Smooth muscle cell of bladder (primary cell): ENCODE results near the gene PRR7. TPM values are rescaled to one million over a fixed set of nuclear protein-coding genes. Genes with fewer than 3 reads are reported as not detected.

Source experiments
- total RNA-seq: library from RNA; depleted of rRNA; stranded (reverse); fragments of >200 nt; gene quantifications from 2 replicates; pipeline ENCODE4 v1.2.3, GENCODE V29; 2014

PRR7 gene, protein sequence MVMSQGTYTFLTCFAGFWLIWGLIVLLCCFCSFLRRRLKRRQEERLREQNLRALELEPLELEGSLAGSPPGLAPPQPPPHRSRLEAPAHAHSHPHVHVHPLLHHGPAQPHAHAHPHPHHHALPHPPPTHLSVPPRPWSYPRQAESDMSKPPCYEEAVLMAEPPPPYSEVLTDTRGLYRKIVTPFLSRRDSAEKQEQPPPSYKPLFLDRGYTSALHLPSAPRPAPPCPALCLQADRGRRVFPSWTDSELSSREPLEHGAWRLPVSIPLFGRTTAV
- 2.7 and 3.0 TPM in 2 replicates for total RNA-seq

GRCh38 chr5:177446200-177447065, at the start of gene PRR7:
TSS of gene PRR7 (plus strand) at chr5:177446814. CDS start at chr5:177455068, 8,254 bp downstream.

DNA sequence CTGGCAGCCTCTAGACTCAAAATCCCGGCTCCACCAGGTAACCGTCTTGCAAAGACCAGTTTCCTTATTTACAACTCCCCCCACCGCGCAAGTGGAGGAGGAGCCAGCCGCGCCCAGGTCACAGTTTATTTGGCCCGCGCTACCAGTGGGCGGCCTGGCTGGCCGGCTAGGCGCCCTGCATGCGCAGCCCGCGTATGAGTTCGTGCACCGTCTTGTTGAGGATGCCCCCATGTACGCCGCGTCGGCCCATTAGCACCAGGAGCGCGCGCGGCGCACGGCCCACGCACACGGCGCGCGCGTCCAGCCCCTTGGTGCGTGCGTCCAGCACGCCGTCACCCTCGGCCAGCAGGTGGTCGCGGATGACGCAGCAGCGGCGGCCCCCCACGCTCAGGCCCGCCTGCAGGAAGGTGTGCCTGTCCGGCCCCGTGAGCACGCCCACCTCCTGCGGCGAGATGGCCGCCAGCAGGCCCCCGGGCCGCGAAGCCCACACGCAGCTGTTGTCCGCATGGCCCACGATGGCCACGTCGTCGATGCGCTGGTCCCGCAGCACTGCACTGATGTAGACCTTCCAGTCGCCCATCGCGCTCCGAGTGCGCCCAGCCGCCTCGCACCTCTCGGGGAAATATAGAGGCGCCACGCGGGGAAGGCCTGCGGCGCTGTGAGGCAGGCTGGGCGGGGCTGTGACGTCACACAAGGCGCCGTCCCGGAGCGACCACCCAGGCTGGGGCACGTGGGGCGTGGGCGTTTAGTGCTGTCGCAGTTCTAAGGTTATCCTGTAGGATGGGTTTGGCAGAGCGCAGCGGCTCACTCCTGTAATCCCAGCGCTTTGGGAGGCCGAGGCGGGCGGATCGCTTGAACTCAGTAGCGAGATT, 46.4 kb upstream of the PRR7 start, which contains the start of gene PFN3:
Gene PFN3, minus strand, starts transcription at position 665 of the 872 bp plus-strand sequence. Its CDS starts 85 bp downstream, at position 580.

DNA sequence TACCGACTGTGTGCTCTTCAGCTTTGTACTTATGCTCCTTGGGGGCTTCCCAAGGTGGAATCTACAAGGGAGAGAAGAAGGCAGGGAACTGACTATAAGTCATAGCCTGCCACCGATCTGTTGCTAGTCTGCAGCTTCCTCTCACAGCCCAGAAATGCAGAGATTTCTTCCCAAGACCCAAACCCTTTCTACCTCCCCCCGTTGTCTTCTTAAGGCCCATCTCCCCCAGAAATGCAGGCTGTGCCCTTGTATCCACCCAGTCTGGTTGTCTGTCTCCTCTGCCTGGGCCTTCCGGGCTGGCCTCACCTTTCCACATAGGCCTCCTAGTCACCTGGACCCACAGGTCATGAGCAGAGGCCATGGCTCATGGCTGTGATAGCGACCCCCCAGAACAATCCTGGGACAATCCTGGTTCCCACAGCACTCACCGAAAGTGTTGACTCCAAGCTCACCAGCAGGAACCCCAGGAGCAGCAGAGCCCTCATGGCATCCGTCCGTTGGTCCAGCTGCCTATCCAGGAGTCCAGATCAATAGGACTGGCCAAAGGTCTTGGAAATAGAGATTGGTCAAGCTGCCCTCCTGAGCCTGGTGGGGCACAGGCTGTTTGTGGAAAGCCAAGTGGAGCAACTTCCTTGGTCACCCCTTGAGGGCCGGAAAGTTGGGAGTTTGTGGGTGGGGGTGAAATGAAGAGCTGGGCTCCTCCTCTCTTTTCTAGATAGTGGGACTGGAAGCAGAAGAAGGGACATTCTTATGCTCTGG, 37.4 kb upstream of the PRR7 start, which contains the start of gene F12:
Gene F12, minus strand, starts transcription at position 522 of the 759 bp plus-strand sequence. Its CDS starts 37 bp downstream, at position 485.

DNA sequence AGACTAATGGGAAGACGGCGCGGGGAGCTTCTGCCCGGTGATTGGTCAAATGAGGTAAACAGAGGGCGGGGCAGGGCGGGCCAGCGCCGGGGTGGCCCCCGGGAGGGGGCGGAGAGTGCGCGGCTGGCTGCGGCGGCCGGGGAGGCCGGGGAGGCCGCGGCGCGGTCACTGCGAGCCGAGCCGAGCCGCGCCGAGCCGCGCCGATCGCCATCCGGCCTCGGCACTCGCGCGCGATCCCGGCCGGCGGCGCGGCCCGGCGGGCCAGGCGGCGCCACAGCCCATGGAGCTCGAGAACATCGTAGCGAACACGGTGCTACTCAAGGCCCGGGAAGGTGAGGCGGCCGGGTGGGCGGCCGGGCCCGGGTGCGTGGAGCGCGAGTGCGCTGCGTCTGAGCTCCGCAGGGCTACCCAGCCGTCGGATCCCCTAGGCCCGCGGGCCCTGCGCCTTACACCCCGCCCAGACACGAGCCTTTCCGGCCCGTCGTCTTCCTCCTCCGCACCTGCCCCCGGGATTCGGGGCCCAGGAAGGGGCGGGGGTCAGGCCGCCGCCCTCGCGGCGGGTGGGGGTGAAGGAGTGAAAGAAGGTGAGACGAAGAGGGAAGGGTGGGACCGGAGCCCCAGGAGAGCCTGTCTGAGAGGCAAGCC, 19.9 kb upstream of the PRR7 start, which contains the start of gene GRK6:
Gene GRK6, plus strand, starts transcription at position 111 of the 645 bp plus-strand sequence. Its CDS starts 170 bp downstream, at position 281.

GRCh38 chr5:177473443-177474001, 26.9 kb downstream of the PRR7 start, which contains the start of gene DBN1:
TSS of gene DBN1 (minus strand) at chr5:177473634. CDS start at chr5:177473521, 113 bp downstream.

DNA sequence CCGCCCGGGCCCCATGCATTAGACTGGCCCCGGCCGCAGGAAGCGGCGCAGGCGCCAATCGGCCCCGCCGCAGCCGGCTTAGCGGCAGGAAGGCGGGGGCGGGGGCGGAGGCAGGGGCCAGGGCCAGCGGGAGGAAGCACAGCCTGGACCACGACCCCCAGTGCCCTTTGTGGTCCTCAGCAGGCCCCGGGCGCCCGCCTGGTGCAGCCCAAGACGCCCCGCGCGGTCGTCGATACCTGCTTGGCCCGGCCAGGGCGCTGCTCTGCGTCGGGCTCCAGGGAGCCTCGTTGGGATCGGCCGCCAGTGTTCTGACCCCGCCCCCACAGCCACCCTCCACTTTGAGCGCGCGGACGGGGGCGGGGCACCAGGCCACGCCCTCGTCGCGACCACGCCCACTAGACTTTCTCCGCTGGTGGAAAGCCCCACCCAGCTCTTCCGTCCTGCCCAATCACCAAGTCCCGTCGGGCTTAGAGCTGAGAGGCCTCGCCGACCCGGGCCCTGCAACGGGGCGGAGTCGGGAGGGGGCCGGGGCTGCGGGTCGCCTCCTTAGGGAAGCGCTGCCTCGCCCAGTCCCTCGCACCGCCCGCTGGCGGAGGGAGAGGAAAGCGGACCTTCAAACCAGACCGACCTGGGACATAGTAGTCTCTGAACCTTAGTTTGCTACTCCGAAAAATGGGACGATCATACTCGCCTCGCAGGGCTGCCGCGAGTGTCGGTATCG, 50.8 kb downstream of the PRR7 start, which contains the start of gene PDLIM7:
Gene PDLIM7, minus strand, starts transcription at position 313 of the 721 bp plus-strand sequence. CDS start 1,092 bp downstream, outside the sequence.

Other genes starting within 250 kb of the PRR7 start
- 25.7 and 28.5 TPM in 2 replicates for gene RAB24, start 143.1 kb upstream of the PRR7 start, total RNA-seq
- gene PRELID1, start 143.0 kb upstream of the PRR7 start, total RNA-seq, result 86.3 and 92.4 TPM in 2 replicates
- 0.65 and 1.3 TPM in 2 replicates for gene MXD3, start 134.9 kb upstream of the PRR7 start, total RNA-seq
- gene LMAN2, start 95.1 kb upstream of the PRR7 start, total RNA-seq, result 488 and 547 TPM in 2 replicates
- 4.0 and 5.0 TPM in 2 replicates for gene RGS14, start 88.9 kb upstream of the PRR7 start, total RNA-seq
- not detected in 2 replicates for gene SLC34A1, start 62.4 kb upstream of the PRR7 start, total RNA-seq
- gene PFN3, start 46.2 kb upstream of the PRR7 start, total RNA-seq, result not detected in 2 replicates
- 0.18 and 0.28 TPM in 2 replicates for gene F12, start 37.2 kb upstream of the PRR7 start, total RNA-seq
- gene GRK6, start 20.1 kb upstream of the PRR7 start, total RNA-seq, result 17.5 and 23.2 TPM in 2 replicates
- 130 and 139 TPM in 2 replicates for gene DBN1, start 26.8 kb downstream of the PRR7 start, total RNA-seq
- 72.1 and 84.4 TPM in 2 replicates for gene PDLIM7, start 50.8 kb downstream of the PRR7 start, total RNA-seq
- gene DOK3, start 63.0 kb downstream of the PRR7 start, total RNA-seq, result 1.7 and 2.3 TPM in 2 replicates
- gene DDX41, start 70.1 kb downstream of the PRR7 start, total RNA-seq, result 88.7 and 149 TPM in 2 replicates
- gene FAM193B, start 107.7 kb downstream of the PRR7 start, total RNA-seq, result 12.2 and 14.1 TPM in 2 replicates
- gene TMED9, start 145.4 kb downstream of the PRR7 start, total RNA-seq, result 192 and 233 TPM in 2 replicates
- gene B4GALT7, start 153.3 kb downstream of the PRR7 start, total RNA-seq, result 36.3 and 43.5 TPM in 2 replicates